HepG2 (cell line): ENCODE measurements around the gene ARHGAP45. TPM values are rescaled to one million over a fixed set of nuclear protein-coding genes. Genes with fewer than 3 reads are reported as not detected.

Source experiments
- CREM ChIP-seq, 2 experiments: sonication (generic) in 1 of 2; formaldehyde crosslinking in 1 of 2; IDR thresholded peaks; 2 replicates each; pipeline versions ENCODE4 v1.4.0 to v1.6.1; 2016 to 2020; ENCODE audit warnings: antibody characterized with exemption in 1 of 2, mild to moderate bottlenecking in 1 of 2, missing genetic modification reagents in 1 of 2
- E2F5 ChIP-seq: sonication (generic); formaldehyde crosslinking; conservative IDR thresholded peaks from 2 replicates; pipeline ENCODE4 v1.4.0; 2020; ENCODE audit warnings: missing genetic modification reagents
- JDP2 ChIP-seq: sonication (generic); formaldehyde crosslinking; IDR thresholded peaks from 2 replicates; pipeline ENCODE4 v1.8.1; 2022; ENCODE audit warnings: missing genetic modification reagents, borderline replicate concordance
- MED8 ChIP-seq: sonication (generic); formaldehyde crosslinking; IDR thresholded peaks from 2 replicates; pipeline ENCODE4 v1.8.1; 2023; ENCODE audit warnings: mild to moderate bottlenecking, missing genetic modification reagents; ENCODE audit not compliant: insufficient replicate concordance
- NCOA1 ChIP-seq: sonication (generic); formaldehyde crosslinking; IDR thresholded peaks from 2 replicates; pipeline ENCODE4 v1.9.0; 2021; ENCODE audit warnings: missing genetic modification reagents
- PTBP1 ChIP-seq: fragments of 200-400 bp; formaldehyde crosslinking; IDR thresholded peaks from 2 replicates; pipeline ENCODE4 v1.6.1; 2018; ENCODE audit warnings: low read length, low read depth; ENCODE audit not compliant: poor library complexity, severe bottlenecking
- RORA ChIP-seq: sonication (generic); formaldehyde crosslinking; IDR thresholded peaks from 2 replicates; pipeline ENCODE4 v1.5.0; 2020; ENCODE audit warnings: mild to moderate bottlenecking, missing genetic modification reagents, moderate library complexity
- ZNF264 ChIP-seq: sonication (generic); formaldehyde crosslinking; IDR thresholded peaks from 2 replicates; pipeline ENCODE4 v1.4.0; 2020; ENCODE audit warnings: missing genetic modification reagents
- ZNF292 ChIP-seq: sonication (generic); formaldehyde crosslinking; IDR thresholded peaks from 2 replicates; pipeline ENCODE4 v1.8.1; 2022; ENCODE audit warnings: mild to moderate bottlenecking, low read depth, missing genetic modification reagents, borderline replicate concordance
- ZNF329 ChIP-seq: sonication (generic); formaldehyde crosslinking; IDR thresholded peaks from 2 replicates; pipeline ENCODE4 v1.9.0; 2021; ENCODE audit warnings: low read depth, mild to moderate bottlenecking, missing genetic modification reagents
- ZNF501 ChIP-seq: sonication (generic); formaldehyde crosslinking; IDR thresholded peaks from 2 replicates; pipeline ENCODE4 v1.5.1; 2020; ENCODE audit warnings: mild to moderate bottlenecking, moderate library complexity, missing genetic modification reagents
- ZNF629 ChIP-seq: sonication (generic); formaldehyde crosslinking; conservative IDR thresholded peaks from 2 replicates; pipeline ENCODE4 v1.5.0; 2020; ENCODE audit warnings: missing genetic modification reagents
- polyA plus RNA-seq, 8 experiments: library from polyadenylated mRNA; depleted of rRNA in 3 of 8; stranded (reverse) in 7 of 8; unstranded in 1 of 8; fragments of >200 nt; fragmentation: Illumina TruSeq in 4 of 8; extraction: Trizol in 4 of 8; gene quantifications; 2 replicates each; pipeline versions ENCODE4 v1.2.1 to v1.2.3, GENCODE V29; 2011 to 2016; ENCODE audit warnings: low read depth in 4 of 8, missing spikeins in 1 of 8, mixed read lengths in 1 of 8; ENCODE audit not compliant: insufficient read depth in 1 of 8
- total RNA-seq, 5 experiments: library from RNA; depleted of rRNA; stranded (reverse); fragments of >200 nt; fragmentation: Illumina TruSeq; extraction: Trizol; gene quantifications; 2 replicates each; pipeline ENCODE4 v1.2.3, GENCODE V29; 2016; ENCODE audit warnings: low read depth in 1 of 5
- TF ChIP-seq, protein P1 (sequence below): sonication (generic); formaldehyde crosslinking; IDR thresholded peaks from 2 replicates; pipeline ENCODE4 v1.5.0; 2020; ENCODE audit warnings: mild to moderate bottlenecking, missing genetic modification reagents, borderline replicate concordance

The ARHGAP45 gene
- total and polyA plus RNA-seq, 2 of the 13 experiments (the other 11 are each of a cell fraction or from before 2014, with no cell fraction given): 0.84 to 32.0 TPM

DNA sequence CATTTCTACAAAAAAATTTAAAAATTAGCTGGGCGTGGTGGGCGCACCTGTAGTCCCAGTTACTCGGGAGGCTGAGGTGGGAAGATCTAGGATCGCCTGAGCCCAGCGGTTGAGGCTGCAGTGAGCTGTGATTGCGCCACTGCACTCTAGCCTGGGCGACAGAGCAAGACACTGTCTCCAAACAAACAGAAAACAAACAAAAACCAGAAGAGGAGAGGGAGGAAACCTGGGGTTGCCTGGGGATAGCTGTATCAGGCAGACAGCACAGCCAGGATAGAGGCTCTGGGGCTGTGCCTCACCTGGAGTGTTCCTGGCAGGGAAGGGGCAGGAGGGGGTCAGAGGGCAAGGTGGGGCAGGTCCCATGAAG is 30.8 kb downstream of the ARHGAP45 start (continued):
- 0 out of 2 replicates have a peak, but pooled peaks have one; percentile 10 for TF ChIP-seq CREM (IDR thresholded peaks at IDR 0.05)
- no peak for TF ChIP-seq CREM (CRISPR knock-in tag; IDR thresholded peaks at IDR 0.05)
- 0 out of 2 replicates have a peak, but pooled peaks have one; percentile 51 for TF ChIP-seq ZNF629 (CRISPR knock-in tag)
- no peak for TF ChIP-seq RORA (CRISPR knock-in tag)
- TF ChIP-seq MED8 (CRISPR knock-in tag): no peak
- no peak for TF ChIP-seq JDP2
- no peak for TF ChIP-seq PTBP1
- peak; percentile 81; the same call in 1 of the 2 replicates for TF ChIP-seq ZNF501 (CRISPR knock-in tag)
- TF ChIP-seq NCOA1: peak; percentile 53; the same call in 1 of the 2 replicates
- TF ChIP-seq, protein P1, sequence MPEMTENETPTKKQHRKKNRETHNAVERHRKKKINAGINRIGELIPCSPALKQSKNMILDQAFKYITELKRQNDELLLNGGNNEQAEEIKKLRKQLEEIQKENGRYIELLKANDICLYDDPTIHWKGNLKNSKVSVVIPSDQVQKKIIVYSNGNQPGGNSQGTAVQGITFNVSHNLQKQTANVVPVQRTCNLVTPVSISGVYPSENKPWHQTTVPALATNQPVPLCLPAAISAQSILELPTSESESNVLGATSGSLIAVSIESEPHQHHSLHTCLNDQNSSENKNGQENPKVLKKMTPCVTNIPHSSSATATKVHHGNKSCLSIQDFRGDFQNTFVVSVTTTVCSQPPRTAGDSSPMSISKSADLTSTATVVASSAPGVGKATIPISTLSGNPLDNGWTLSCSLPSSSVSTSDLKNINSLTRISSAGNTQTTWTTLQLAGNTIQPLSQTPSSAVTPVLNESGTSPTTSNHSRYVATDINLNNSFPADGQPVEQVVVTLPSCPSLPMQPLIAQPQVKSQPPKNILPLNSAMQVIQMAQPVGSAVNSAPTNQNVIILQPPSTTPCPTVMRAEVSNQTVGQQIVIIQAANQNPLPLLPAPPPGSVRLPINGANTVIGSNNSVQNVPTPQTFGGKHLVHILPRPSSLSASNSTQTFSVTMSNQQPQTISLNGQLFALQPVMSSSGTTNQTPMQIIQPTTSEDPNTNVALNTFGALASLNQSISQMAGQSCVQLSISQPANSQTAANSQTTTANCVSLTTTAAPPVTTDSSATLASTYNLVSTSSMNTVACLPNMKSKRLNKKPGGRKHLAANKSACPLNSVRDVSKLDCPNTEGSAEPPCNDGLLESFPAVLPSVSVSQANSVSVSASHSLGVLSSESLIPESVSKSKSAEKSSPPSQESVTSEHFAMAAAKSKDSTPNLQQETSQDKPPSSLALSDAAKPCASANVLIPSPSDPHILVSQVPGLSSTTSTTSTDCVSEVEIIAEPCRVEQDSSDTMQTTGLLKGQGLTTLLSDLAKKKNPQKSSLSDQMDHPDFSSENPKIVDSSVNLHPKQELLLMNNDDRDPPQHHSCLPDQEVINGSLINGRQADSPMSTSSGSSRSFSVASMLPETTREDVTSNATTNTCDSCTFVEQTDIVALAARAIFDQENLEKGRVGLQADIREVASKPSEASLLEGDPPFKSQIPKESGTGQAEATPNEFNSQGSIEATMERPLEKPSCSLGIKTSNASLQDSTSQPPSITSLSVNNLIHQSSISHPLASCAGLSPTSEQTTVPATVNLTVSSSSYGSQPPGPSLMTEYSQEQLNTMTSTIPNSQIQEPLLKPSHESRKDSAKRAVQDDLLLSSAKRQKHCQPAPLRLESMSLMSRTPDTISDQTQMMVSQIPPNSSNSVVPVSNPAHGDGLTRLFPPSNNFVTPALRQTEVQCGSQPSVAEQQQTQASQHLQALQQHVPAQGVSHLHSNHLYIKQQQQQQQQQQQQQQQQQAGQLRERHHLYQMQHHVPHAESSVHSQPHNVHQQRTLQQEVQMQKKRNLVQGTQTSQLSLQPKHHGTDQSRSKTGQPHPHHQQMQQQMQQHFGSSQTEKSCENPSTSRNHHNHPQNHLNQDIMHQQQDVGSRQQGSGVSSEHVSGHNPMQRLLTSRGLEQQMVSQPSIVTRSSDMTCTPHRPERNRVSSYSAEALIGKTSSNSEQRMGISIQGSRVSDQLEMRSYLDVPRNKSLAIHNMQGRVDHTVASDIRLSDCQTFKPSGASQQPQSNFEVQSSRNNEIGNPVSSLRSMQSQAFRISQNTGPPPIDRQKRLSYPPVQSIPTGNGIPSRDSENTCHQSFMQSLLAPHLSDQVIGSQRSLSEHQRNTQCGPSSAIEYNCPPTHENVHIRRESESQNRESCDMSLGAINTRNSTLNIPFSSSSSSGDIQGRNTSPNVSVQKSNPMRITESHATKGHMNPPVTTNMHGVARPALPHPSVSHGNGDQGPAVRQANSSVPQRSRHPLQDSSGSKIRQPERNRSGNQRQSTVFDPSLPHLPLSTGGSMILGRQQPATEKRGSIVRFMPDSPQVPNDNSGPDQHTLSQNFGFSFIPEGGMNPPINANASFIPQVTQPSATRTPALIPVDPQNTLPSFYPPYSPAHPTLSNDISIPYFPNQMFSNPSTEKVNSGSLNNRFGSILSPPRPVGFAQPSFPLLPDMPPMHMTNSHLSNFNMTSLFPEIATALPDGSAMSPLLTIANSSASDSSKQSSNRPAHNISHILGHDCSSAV (CRISPR knock-in tag): no peak
- TF ChIP-seq ZNF292 (CRISPR knock-in tag): peak; percentile 64; the same call in 1 of the 2 replicates
- TF ChIP-seq ZNF264 (CRISPR knock-in tag): 0 out of 2 replicates have a peak, but pooled peaks have one; percentile 52
- no peak for TF ChIP-seq E2F5
- peak; percentile 54; the same call in 1 of the 2 replicates for TF ChIP-seq ZNF329 (CRISPR knock-in tag)
- TF ChIP-seq, all 625 proteins: peak for 125
